Neutrophil (primary cell): ENCODE measurements around the gene RNPEPL1.

Source experiments
- H3K27ac ChIP-seq: fragments of 200-600 bp; sonication (generic); 2 replicates; pipeline ENCODE4 v1.5.1; 2016; ENCODE audit warnings: mild to moderate bottlenecking, moderate library complexity
- H3K27me3 ChIP-seq: fragments of 200-600 bp; sonication (generic); 2 replicates; pipeline ENCODE4 v1.6.0; 2016; ENCODE audit warnings: mild to moderate bottlenecking
- H3K36me3 ChIP-seq: fragments of 200-600 bp; sonication (generic); 2 replicates; pipeline ENCODE4 v1.5.1; 2017
- H3K4me1 ChIP-seq, 2 experiments: fragments of 200-600 bp in 1 of 2; sonication (generic) in 1 of 2; 1 replicate in 1 of 2; 2 replicates in 1 of 2; pipeline versions ENCODE4 v1.5.1 to v1.6.1; 2013 to 2016; ENCODE audit warnings: low read depth in 1 of 2, low read length in 1 of 2, mild to moderate bottlenecking in 1 of 2, moderate library complexity in 1 of 2; ENCODE audit not compliant: control insufficient read depth in 1 of 2, insufficient read depth in 1 of 2
- H3K4me3 ChIP-seq, 2 experiments: fragments of 200-600 bp in 1 of 2; sonication (generic) in 1 of 2; 1 replicate in 1 of 2; 2 replicates in 1 of 2; pipeline ENCODE4 v1.5.1; 2013 to 2016; ENCODE audit warnings: low read depth in 1 of 2, low read length in 1 of 2, mild to moderate bottlenecking in 1 of 2, moderate library complexity in 1 of 2
- H3K9me3 ChIP-seq: fragments of 200-600 bp; sonication (generic); 2 replicates; pipeline ENCODE4 v1.5.1; 2016
- CTCF ChIP-seq: fragments of 200-600 bp; sonication (generic); IDR thresholded peaks from 2 replicates; pipeline ENCODE4 v1.5.1; 2016; ENCODE audit warnings: antibody characterized with exemption

RNPEPL1 gene

GRCh38 chr2:240627736-240628506 lies 59.6 kb downstream of the RNPEPL1 start:
- no peak for TF ChIP-seq CTCF

DNA sequence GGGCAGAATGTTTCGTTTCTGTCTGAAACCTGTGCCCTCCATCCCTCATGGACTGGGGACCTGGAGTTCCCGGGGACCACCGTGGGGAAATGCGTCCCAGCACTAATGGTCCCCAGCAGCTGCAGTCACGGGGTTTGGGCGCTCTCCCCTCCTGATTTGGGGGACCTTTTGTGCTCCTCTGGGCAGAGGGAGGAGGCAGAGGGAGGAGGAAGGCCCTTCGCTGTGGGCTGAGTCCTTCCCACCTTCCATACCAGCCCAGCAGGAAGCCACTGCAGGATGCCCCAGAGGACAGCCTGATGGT lies 60.2 kb downstream of the RNPEPL1 start:
- Histone ChIP-seq H3K27ac (no peak overlapping the region), H3K4me3 (no peak overlapping the region), H3K4me1 (peaks cover 13 to 24% of the 10 kb centered on the region in 2 experiments), H3K36me3 (no peaks in the 10 kb centered on the region), H3K27me3 (peaks cover 22% of the 10 kb centered on the region), H3K9me3 (no peaks in the 10 kb centered on the region)
- no peak for TF ChIP-seq CTCF

More at GRCh38 chr2:240627736-240628506, 59.6 kb downstream of the RNPEPL1 start:
- H3K4me1 ChIP-seq, result peaks cover 13 to 26% of the 10 kb centered on the region in 2 experiments
- H3K27me3 ChIP-seq, result peaks cover 27% of the 10 kb centered on the region
- no peaks in the 10 kb centered on the region for H3K36me3 ChIP-seq
- H3K4me3 ChIP-seq, result no peak overlapping the region
- no peak overlapping the region for H3K27ac ChIP-seq
- H3K9me3 ChIP-seq, result no peaks in the 10 kb centered on the region

DNA sequence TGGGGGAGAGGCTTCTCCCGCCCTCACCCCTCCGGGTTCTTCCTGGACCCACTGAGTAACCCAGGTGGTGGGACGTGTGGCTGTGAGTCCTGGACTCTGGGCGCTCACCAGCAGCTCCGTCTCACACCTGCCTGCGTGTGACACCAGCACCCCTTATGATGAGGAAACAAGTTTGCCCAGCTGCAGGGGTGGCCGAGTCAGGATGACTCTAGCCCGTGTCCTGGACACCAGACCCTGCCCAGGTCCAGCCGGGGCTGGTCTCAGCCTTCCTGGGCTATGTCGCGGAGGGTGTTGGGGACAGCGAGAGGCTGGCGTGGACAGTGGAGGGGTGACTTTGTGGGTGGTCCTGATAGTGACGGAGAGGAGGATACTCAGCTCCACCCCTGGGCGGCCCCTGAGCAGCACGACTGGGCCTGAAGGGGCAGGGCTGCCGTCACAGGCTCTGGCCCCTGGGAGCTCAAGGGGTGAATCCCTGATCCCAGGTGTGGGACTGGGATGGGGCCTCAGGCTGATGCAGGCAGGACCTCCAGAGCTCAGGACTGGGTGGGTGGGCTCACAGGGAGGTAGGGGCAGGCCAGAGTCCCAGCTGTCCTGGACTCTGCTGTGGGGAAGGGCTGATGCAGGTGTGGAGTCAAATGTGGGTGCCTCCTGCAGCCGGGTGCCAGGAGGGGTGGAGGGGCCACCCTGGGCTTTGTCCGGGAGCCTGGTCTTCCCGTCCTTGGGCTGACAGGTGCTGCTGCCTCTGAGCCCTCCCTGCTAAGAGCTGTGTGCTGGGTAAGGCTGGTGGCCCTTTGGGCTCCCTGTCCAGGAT lies 60.7 kb downstream of the RNPEPL1 start:
- H3K9me3 ChIP-seq, result no peaks in the 10 kb centered on the region
- no peak overlapping the region for H3K4me3 ChIP-seq
- no peaks in the 10 kb centered on the region for H3K36me3 ChIP-seq
- H3K27ac ChIP-seq, result no peak overlapping the region
- no peak for TF ChIP-seq CTCF
- H3K4me1 ChIP-seq, result peaks cover 13 to 19% of the 10 kb centered on the region in 2 experiments
- peaks cover 17% of the 10 kb centered on the region for H3K27me3 ChIP-seq

DNA sequence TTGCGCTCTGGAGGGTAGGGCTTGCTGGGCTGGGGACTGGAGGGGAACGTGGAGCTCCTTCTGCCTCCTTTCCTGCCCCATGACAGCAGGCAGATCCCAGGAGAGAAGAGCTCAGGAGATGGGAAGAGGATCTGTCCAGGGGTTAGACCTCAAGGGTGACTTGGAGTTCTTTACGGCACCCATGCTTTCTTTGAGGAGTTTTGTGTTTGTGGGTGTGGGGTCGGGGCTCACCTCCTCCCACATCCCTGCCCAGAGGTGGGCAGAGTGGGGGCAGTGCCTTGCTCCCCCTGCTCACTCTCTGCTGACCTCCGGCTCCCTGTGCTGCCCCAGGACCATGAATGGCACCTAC lies 61.3 kb downstream of the RNPEPL1 start:
- H3K27ac ChIP-seq, result no peak overlapping the region
- H3K4me3 ChIP-seq, result no peak overlapping the region
- H3K9me3 ChIP-seq, result no peaks in the 10 kb centered on the region
- peaks cover 13% of the 10 kb centered on the region for H3K27me3 ChIP-seq
- peaks cover 13 to 16% of the 10 kb centered on the region in 2 experiments for H3K4me1 ChIP-seq
- no peaks in the 10 kb centered on the region for H3K36me3 ChIP-seq
- TF ChIP-seq CTCF, result no peak

- Histone ChIP-seq H3K36me3 (no peaks in the 10 kb centered on the region), H3K27ac (no peak overlapping the region), H3K4me1 (peaks cover 10 to 11% of the 10 kb centered on the region in 2 experiments), H3K27me3 (peaks cover 7% of the 10 kb centered on the region), H3K9me3 (no peaks in the 10 kb centered on the region), H3K4me3 (no peak overlapping the region)
- no peak for TF ChIP-seq CTCF
These were observed 61.9 kb downstream of the RNPEPL1 start for GRCh38 chr2:240629968-240630770.
